ENCODE measurements around the gene FERMT2. TPM values are rescaled to one million over a fixed set of nuclear protein-coding genes. Genes with fewer than 3 reads are reported as not detected.

FERMT2 gene
- total RNA-seq, 1 donor from 2014 or later = 0.51 TPM

DNA sequence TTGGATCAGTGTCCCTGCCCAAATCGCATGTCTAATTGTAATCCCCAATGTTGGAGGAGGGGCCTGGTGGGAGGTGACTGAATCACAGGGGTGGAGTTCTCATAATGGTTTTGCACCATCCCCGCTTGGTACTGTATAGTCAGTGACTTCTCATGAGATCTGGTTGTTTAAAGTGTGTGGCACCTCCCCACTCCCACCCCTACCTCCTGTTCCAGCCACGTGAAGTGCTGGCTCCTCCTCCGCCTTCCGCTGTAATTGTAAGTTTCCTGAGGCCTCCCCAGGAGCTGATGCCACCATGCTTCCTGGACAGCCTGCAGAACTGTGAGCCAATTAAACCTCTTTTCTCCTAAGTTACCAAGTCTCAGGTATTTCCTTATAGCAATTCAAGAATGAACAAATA is 67.2 kb downstream of the FERMT2 start:
- no peaks in the 10 kb centered on the region for H3K27me3 Mint-ChIP-seq
- TF ChIP-seq, protein P1, sequence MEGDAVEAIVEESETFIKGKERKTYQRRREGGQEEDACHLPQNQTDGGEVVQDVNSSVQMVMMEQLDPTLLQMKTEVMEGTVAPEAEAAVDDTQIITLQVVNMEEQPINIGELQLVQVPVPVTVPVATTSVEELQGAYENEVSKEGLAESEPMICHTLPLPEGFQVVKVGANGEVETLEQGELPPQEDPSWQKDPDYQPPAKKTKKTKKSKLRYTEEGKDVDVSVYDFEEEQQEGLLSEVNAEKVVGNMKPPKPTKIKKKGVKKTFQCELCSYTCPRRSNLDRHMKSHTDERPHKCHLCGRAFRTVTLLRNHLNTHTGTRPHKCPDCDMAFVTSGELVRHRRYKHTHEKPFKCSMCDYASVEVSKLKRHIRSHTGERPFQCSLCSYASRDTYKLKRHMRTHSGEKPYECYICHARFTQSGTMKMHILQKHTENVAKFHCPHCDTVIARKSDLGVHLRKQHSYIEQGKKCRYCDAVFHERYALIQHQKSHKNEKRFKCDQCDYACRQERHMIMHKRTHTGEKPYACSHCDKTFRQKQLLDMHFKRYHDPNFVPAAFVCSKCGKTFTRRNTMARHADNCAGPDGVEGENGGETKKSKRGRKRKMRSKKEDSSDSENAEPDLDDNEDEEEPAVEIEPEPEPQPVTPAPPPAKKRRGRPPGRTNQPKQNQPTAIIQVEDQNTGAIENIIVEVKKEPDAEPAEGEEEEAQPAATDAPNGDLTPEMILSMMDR (IDR thresholded peaks at IDR 0.05) = no peak
- no peaks in the 10 kb centered on the region for H3K4me1 Mint-ChIP-seq
- intact Hi-C loops (cut with micrococcal nuclease) = no loop called here
- H3K4me3 Mint-ChIP-seq = no peak overlapping the region
- H3K9me3 Mint-ChIP-seq = no peaks in the 10 kb centered on the region
- H3K36me3 Mint-ChIP-seq (ENCODE audit: low read depth) = no peaks in the 10 kb centered on the region
- no peak for ATAC-seq (ENCODE audit: low read depth)
- ChIA-PET CTCF (no interaction called here), POLR2A (no interaction called here)
- no peak for DNase-seq
- H3K27ac Mint-ChIP-seq = no peak overlapping the region

DNA sequence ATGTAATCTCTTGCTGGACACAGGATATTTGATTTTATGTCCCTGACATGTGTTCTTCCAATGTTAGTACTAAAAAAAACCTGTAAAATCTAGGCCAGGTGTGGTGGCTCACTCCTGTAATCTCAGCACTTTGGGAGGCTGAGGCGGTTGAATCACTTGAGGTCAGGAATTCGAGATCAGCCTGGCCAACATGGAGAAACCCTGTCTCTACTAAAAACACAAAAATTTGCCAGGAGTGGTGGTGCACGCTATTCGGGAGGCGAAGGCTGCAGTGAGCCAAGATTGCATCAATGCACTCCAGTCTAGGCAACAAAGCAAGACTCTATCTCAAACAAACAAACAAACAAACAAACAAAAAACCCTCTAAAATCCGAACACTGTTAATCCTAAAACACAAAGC is 68.0 kb downstream of the FERMT2 start:
- Mint-ChIP-seq H3K27ac (no peak overlapping the region), H3K9me3 (no peaks in the 10 kb centered on the region), H3K4me3 (no peak overlapping the region), H3K36me3 (ENCODE audit: low read depth) (no peaks in the 10 kb centered on the region), H3K27me3 (peaks cover 3% of the 10 kb centered on the region), H3K4me1 (no peaks in the 10 kb centered on the region)
- ChIA-PET POLR2A (no interaction called here), CTCF (no interaction called here)
- TF ChIP-seq, protein P1 (IDR thresholded peaks at IDR 0.05) = no peak
- intact Hi-C loops (cut with micrococcal nuclease) = no loop called here
- ATAC-seq (ENCODE audit: low read depth) (no peak), DNase-seq (no peak)

DNA sequence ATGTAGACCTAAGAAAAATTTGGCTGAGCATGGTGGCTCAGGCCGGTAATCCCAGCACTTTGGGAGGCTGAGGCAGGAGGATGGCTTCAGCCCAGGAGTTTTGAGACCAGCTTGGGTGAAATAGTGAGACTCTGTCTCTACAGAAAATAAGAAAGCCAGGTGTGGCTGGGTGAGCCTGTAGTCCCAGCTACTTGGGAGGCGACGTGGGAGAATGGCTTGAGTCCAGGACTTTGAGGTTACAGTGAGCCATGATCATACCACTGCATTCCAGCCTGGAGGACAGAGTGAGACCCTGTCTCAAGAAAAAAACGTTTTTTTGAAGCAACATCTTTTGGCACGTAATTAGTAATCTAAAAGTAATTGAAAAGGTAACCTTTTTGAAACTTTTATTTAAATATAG is 70.9 kb downstream of the FERMT2 start:
- Mint-ChIP-seq H3K9me3 (no peaks in the 10 kb centered on the region), H3K4me3 (no peak overlapping the region), H3K4me1 (no peaks in the 10 kb centered on the region), H3K27me3 (peaks cover 7% of the 10 kb centered on the region), H3K27ac (no peak overlapping the region), H3K36me3 (ENCODE audit: low read depth) (no peaks in the 10 kb centered on the region)
- TF ChIP-seq, protein P1 (IDR thresholded peaks at IDR 0.05) = no peak
- ATAC-seq (ENCODE audit: low read depth) (no peak), DNase-seq (no peak)
- ChIA-PET CTCF (no interaction called here), POLR2A (no interaction called here)
- intact Hi-C loops (cut with micrococcal nuclease) = no loop called here

DNA sequence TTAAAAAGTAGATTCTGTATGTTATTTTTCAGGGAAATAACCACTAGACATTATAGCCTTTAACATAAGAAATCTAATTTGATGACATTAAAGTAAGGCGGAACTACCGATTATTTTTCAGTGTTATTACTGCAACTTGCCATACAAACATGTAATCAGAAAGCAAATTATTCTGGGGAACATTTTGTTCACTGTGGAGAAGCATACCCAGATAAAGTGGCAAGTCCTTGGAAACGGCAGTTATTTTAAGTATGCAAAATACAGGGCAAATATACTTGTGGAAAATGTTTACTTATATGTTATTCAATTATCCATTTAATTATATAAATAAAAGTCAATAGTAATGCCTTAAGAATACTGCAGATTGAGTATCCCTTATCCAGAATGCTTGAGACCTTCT is 71.9 kb downstream of the FERMT2 start:
- TF ChIP-seq, protein P1 (IDR thresholded peaks at IDR 0.05) = no peak
- Mint-ChIP-seq H3K36me3 (ENCODE audit: low read depth) (no peaks in the 10 kb centered on the region), H3K4me3 (no peak overlapping the region), H3K9me3 (no peaks in the 10 kb centered on the region), H3K27ac (no peak overlapping the region), H3K4me1 (no peaks in the 10 kb centered on the region), H3K27me3 (peaks cover 8% of the 10 kb centered on the region)
- DNase-seq (no peak), ATAC-seq (ENCODE audit: low read depth) (no peak)
- intact Hi-C loops (cut with micrococcal nuclease) = no loop called here
- CTCF ChIA-PET = no interaction called here
- POLR2A ChIA-PET = no interaction called here

DNA sequence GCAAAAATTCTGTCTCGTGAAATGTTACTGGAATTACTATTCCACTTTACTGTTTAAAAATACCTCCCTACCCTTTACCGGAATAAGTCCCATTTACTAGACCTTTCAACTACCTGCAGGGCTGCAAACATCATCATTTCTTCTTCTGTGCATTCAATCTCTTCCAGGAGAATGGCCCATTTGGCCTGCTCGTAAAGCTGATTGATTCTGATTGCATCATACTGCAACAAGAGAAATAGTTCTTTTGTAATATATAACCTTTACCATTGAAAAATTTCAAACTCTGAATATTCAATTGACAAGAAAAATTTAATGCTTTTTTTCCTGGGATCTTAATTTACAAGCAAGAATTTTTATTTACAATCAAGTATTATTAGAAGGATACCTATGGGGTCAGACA is 72.4 kb downstream of the FERMT2 start:
- Mint-ChIP-seq H3K4me3 (no peak overlapping the region), H3K27me3 (peaks cover 9% of the 10 kb centered on the region), H3K9me3 (no peaks in the 10 kb centered on the region), H3K36me3 (ENCODE audit: low read depth) (no peaks in the 10 kb centered on the region), H3K27ac (no peak overlapping the region), H3K4me1 (no peaks in the 10 kb centered on the region)
- ATAC-seq (ENCODE audit: low read depth) (no peak), DNase-seq (no peak)
- ChIA-PET POLR2A (no interaction called here), CTCF (no interaction called here)
- intact Hi-C loops (cut with micrococcal nuclease) = no loop called here
- TF ChIP-seq, protein P1 (IDR thresholded peaks at IDR 0.05) = no peak

All from activated B cell treated with CpG ODN at 0.5 μM for 24 hours (primary cell).